Stimulated activated CD8-positive, alpha-beta memory T cell treated with anti-CD3 and anti-CD28 coated beads, Interleukin-2, amount 100 ng/mL, for 1 hour (primary cell): Measurements from ENCODE around the gene PLD1.
"Not testable (repeated sequence)": the region's sequence is repeated elsewhere in the genome, so short reads cannot be mapped to it uniquely, and the experiment has no call there.

Source experiments
- DNase-seq, 2 donors: peaks; one replicate each; pipeline ENCODE4 v3.0.0-alpha.2; 2020; ENCODE audit warnings: low read depth in 2 of 2

Gene PLD1

DNA sequence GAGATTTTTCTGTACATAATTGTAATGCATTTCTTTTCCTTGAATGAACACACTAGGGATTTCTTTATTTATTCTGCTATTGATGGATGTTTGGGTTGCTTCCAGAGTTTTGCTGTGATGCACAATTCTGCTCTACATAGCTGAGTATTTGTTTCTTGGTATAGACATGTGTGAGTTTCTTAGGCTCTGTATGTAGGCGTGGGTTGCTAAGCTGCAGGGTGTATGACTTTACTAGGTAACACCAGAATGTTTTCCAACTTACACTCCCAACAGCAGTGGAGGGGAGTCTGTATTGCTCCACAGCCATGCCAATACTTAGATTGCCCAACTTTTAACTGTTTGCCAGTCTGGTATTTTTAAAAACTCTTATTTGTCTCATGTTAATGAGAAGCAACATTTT, 194.6 kb downstream of the PLD1 start:
- DNase-seq, result no peak

DNA sequence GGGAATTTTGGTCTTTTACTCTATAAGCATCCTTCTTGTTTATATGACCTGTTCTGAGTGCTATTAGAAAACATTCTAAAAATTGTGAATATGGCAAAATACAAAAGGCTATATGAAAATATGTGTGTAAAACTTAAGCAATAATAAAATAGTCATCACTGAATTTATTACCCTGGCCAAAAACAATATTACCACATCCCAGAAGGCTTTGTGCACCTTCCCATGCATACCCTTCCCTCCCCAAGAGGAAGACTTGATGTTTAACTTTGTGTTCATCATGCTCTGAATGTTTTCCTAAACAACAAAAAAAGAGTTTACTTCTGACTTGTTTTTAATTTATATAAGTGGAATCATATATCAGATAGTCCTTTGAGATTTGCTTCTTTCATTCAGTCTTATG, 195.0 kb downstream of the PLD1 start:
- no peak for DNase-seq

DNA sequence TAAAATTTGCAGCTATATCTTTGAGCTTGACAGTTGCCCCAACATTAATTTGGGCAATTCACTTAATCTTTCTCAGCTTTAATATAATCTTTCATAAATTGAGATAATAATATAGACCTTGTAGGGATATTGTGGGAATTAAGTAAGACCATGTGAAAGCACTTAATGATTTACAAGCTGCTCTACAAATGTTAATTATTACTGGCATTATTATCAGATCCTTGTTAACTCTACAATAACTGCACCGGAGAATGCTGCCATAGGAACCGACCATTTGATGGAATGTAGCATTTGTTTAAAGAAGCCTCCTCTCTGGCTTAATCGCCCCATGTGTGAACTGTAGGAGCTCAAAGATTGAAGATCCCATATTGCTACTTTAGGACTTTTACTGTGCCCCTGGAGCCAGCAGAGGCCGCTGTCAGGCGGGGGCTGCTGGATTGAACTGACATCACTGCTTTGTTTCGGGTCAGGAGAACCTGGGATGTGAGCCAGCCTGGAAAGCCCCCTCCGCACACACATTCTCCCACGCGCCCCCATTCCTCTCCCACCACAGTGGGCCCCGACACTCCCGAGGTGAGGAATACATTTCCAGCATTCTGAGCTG, 195.9 kb downstream of the PLD1 start:
- no peak for DNase-seq

DNA sequence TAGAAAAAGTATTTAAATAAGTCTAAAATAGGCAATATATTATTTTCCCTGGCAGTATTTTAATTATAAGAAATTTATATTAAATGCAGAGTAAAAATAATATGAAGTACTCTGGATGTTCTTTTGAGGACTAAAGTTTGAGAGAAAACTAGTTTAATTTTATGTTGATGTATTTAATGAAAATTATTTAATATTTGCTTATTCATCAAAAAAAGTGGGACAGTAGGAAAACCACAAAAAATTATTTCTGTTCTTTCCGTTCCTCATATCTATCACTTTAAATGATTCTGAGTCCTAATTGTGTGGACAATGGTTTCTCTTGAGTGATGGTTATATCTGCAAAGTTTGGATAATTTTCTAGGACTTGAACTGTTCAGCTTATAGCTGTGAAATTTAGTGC, 202.8 kb downstream of the PLD1 start:
- no peak for DNase-seq

DNA sequence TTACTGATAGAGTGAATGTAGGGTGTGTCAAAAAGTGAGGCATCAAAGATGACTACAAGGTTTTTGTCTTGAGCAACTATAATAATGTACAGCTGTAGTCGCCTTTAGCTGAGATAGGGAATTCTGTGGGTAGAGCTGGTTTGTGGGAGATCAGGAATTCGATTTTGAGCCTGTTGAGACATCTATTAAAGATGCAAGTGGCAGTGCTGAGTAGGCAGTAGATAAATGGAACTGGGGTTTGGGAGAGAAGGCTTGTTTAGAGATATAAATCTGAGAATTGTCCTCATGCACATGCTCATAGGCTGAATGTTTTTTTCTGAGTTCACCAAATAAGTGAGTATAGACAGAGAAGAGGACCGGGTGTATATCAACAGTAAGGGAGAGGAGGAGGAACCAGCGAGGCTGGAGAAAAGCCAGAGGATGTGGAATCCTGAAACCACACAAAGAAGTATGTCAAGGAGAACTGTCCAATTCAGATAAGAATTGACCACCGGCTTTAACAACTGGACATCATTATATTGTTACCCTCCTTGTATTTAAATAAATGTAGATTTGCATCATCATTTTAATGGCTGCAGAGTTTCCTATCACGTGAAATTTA, 204.0 kb downstream of the PLD1 start:
- DNase-seq, result no peak

DNA sequence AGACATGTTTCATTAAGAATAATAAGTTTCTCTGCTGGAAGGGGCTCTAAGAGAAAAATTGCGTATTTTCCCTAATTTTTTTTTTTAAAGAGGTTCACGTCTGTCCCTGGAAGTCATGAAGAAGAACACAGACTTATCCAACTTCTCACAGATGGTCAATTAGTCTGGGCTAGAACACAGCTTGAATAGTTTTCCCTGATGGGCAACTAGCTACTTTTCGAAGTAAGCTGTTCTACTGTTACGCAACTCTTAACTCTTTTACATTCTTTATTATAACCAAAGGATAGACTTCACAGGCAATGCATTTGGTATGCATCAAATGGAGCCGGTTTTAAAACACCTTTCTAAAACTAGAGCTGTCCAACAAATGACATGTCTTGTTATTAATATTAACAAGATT, 205.9 kb downstream of the PLD1 start:
- DNase-seq, result no peak

DNA sequence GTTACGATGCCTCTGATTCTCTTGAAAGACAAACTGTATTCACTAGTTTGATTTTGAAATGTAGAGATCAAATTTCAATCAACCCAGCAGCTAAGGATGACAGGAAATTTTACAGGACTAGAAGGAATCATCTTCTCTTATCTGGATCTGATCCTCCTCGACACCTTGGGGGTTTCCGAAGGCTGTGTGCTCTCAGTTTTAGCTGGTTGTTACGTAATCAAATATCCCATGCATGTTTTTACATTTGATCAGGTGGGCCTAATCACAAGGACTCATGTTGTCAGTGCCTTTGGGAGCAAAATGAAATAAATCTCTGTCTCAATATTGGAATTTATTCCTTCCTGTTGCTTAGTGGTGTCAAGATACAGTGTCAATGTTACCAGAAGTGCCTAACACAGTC, 208.2 kb downstream of the PLD1 start:
- DNase-seq, result no peak

DNA sequence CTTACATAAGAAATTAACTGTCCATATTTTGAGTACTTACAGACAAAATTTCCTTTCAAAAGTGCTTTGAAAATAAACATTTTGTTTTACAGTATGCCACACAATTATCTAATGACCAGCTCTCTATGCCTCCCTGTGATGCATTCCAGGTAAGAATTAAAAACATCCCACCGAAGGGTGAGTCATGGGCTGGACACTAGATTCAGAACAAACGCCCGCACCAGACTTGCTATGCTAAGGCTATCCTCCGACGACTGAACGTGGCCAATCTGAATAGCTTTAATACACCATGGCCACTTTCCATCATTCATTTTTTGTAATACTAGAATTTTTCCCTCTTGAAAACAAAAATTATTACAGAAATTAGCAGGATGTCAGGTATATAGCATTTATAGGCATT, 210.3 kb downstream of the PLD1 start:
- DNase-seq, result no peak

DNA sequence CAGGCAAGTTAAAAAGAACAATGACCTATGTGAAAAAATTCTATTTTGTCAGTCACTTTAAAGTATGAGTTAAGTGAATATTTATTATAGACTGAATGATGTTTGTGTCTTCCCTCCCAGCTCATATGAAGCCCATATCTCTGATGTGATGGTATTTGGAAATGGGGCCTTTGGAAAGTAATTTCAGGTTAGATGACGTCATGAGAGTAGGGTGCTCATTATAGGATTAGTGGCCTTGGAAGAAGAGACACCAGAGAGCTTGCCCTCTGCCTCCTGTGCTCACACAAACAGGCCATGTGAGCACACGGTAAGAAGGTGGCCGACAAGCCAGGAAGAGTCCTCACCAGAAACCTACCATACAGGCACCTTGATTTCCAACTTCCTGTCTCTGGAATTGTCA, 211.3 kb downstream of the PLD1 start:
- no peak for DNase-seq

DNA sequence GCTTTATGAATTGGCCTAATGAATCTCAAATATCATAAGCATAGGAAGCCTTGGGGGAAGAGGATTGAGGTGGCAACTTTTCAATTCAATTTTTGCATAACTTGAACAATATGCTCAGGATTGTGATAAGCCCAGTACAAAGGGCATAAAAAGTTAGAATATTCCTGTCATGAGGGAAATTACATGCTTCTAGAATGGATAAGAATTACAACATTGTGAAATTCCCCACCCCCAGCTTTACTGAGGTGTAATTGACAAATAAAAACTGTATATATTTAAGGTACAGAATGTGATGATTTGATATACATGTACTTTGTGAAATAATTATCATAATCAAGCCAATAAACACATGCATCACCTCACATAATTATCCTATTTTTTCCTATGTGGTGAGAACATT, 217.5 kb downstream of the PLD1 start:
- DNase-seq, result no peak

DNA sequence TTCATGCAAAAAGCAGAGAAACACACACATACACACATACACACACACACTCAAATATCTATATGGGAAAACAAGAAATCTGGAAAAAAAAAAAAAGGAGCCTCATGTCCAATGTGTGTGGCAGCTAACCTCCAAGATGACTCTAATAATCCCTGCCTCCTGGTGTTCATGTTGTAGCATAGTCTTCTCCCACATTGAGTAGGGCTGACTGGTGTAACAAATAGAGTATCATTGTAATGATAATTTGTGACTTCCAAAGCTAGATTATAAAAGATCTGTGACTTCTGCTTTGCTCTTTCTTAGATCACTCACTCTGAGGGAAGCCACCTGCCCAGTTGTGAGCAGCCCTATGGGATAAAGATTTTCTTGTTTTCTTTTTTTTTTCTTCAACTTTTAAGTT, 219.2 kb downstream of the PLD1 start:
- DNase-seq, result no peak

DNA sequence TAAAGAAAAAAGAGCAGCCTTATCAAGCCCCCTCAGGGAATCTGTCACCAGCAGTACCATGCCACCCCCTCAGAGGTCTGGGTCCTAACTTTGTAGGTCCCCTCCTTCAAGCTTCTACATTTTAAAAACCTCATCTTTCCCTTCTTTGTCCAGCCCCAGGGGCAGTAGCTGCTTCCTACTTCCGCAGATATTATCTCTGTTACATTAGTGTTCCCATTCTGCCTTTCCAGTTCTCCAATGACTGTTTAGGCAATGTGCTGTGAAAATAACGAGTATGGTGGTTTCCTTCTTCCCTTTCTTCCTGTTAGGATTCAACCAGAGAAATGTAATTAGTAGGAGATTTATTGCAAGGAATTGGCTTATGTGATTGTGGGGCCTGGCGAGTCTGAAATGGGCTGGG, 224.0 kb downstream of the PLD1 start:
- no peak for DNase-seq

DNA sequence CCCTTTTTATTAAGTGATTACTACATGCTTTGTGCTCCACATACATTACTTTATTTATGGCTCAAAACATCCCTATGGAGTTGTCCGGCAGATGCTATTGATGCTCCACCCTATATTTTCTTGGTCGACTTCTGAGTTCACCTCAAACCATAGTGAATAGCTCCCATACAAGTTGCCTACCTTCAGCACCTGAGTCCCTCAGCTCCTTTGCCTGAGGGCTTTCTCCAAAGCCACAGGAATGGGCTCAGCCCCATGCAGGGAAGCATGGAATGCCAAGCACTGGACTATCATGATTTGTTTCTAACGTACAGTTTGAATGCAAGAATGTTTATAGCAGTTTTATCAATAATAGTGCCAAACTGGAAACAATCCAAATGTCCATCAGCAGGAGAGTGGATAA, 225.2 kb downstream of the PLD1 start:
- DNase-seq, result no peak

DNA sequence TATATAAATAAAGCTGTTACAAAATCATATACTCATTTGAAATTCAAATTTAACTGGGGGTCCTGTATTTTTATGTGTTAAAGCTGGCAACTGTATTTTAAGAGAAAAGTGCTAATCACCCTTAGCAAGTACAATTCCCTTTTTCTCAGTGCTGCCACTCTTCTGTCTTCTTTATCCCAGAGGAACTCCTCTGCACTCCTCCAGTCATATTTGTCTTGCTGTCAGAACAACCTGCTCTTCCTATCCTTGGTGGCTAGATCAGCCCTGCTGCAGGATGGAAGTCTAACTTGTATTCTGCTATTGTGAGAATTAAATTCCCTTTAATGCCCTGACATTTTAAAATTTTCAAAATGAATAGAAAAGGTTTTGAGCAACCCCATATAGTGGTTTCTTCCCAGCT, 226.2 kb downstream of the PLD1 start:
- no peak for DNase-seq

DNA sequence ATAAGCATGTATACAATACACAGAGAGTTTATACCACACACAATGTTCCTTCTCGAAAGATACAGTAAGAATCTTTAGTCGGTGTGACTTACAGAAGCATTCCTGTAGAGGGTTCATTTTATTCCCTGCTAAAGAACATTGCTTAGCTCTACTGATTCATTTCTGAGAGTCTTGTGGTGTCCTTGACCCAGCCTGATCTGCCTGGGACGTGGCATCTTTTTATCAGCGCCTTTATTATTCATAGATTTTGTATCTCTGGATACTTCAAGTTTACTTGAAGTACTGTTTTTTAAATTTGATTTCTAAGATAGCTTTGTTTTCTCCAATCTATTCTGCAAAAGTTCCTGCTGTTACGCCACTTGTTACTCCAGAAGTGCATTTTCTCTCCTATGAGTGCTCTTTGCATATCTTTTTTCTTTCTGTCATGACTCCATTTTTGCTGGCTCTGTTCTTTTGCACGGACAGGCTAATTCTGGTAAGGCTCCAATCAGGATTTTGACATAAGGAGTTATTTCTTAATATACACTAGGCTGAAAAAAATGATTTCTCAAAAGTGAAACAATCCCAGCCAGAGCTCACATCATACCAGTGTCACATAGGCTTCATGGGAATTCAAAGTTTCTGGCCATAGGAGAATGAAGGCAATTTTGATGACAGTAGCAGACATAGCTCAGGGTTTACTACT, 235.6 kb downstream of the PLD1 start:
- no peak for DNase-seq

DNA sequence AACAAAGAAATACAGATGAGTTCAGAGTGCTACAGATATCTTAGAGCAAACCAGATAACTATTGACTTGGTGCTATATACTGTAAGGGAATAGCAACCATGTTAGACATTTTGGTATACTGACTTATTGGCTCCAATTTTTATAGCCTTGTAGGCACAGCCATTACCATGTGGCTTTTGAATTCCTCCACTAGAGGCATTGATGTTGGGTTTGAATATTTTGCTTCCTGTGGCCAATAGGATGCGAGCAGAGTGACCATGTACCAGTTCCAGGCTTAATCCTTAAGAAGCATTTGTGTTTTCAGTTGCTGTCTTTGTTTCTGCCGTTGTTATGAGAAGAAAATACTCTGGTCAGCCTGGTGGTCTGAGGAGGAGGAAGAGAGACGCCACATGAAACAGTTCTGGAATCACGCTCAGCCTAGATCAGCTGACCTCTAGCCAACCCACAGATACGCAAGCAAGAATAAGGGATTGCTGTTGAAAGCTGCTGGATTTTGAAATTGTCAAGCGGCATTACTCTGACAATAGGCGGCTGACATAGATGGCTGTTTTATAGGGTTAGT, 240.6 kb downstream of the PLD1 start:
- DNase-seq, result no peak

DNA sequence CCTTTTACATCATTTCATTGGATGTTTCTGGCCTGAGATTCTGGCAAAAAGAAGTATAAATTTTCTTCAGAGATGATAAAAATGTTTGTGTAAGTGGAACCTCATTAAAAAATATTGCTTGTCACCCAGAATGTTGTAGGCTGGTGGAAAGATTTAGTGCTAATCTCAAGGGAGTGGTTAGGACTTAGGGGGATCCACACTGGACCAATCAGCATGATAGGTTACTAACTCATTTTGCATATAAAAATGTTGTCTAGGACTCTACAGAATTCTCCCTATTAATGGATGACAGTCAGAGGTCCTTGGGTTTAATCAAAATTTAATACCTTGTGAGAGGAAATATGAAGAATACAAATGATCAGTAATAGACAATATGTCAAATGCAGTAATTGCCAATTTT, 241.5 kb downstream of the PLD1 start:
- DNase-seq, result no peak

DNA sequence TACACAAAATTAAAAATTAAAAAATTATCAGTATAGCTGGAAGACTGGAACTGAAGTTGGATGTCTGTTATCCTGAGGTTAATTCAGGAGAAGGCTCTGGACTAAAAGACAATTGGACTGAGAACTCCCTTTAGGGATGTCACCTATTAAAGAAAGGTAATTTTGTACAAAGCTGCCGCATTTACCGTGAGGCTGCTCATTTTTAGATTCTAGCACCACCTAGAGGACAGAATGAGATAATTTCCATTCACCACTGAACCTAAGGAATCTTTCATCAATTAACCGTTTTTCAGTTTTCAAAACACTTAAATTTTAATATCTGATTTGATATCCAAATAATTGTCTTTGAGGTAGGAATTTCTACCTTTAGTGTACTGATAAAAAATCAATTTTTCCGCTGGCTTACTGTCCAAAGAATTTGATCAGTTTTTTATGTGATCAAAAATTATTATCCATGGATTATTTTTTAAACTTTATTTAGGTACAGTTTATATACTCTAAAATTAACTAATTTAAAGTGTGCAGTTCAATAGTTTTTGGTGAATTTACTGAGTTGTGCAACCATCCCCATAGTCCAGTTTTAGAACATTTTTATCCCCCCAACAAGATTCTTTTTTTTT, 243.4 kb downstream of the PLD1 start:
- no peak for DNase-seq

DNA sequence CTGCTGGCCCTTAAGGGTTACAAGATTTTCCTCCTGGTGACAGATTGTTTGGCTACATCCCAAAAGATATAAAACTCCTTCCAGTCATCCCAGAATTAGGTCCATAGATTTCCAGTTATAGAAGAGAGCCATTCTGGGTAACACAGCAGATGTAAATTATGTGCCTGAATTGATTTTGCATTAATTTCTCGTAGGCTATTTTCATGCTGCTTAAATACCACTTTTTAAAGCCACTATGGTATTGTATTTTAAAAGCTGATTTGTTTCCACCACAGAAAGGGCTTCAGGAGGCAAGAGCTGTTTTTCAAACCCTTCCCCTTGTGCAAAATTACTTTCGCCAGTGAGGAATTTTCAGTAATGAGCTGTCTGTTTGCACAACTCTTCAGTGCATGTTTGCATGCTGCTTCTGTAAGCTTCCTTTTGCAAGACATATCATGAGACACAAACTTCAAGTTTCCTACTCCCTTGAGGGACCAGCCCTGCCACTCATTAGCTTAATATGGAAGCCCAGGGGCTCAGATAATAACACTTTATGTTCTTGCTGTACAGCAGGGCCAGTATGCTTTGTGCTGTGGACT, 244.7 kb downstream of the PLD1 start:
- no peak for DNase-seq

DNA sequence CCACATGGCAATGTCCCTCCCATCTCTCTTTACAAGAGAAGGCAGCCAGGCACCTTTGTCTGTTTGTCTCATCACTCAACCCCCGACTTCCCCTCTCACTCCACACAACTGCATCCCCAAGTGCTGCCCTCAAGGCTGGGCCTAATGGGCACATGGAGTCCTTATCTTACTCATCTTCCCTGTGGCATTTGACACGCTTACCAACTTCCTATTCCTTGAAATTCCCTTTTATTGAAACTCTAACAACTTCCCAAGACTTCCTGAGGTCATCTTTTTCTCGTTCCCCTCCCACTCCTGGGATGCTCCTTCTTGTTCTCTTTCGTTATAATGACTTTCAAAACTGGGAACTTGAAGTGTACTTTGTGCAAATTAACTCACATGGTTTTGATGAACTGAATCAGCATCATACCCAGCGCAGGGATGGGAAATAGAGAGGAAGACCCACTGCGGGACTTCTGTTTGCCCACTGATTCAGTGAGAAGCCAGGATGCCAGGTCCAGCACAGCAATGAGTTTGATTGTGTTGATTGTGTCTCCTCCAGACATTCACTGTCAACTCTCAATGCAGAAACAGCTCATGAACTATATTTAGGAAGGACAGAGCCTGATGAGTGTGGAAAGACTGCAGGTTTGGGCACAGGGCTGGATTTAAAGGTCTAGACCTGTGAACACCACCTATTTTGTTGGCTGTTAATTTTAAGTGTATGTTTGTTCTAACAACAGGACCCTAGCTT, 245.4 kb downstream of the PLD1 start:
- no peak for DNase-seq

DNA sequence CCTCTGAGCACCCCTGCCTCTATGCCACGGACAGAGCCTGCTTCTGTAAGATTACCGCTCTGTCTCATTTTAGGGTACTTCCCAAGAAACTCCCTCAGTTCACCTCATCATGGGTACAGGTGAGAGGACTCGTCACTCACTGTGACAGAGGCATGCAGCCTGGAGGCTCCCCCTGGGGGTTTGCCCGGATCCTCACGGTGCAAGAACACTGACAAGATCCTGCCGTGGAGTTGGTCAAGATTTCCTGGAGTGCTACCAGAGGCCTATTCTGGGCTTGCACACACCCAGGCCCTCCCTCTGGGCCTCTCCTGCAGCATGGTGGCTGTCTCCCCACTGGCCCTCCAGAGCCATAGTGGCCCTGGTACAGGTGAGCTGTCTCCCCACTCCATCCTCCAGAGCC, 247.0 kb downstream of the PLD1 start:
- DNase-seq, result no peak

DNA sequence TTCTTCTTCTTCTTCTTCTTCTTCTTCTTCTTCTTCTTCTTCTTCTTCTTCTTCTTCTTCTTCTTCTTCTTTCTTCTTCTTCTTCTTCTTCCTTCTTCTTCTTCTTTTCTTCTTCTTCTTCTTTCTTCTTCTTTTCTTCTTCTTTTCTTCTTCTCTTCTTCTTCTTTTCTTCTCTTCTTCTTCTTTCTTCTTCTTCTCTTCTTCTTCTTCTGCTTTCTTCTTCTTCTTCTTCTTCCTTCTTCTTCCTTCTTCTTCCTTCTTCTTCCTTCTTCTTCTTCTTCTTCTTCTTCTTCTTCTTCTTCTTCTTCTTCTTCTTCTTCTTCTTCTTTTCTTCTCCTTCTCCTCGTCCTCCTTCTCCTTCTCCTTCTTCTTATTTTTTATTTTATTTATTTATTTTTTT, 247.8 kb downstream of the PLD1 start:
- not testable (repeated sequence) for DNase-seq
